Mucosa of gallbladder (tissue), 1 donor: ENCODE measurements around the gene DCAF12. TPM values are rescaled to one million over a fixed set of nuclear protein-coding genes. Genes with fewer than 3 reads are reported as not detected.
"Not testable (repeated sequence)": the region's sequence is repeated elsewhere in the genome, so short reads cannot be mapped to it uniquely, and the experiment has no call there.

Experiments
- DNase-seq: peaks from one replicate; pipeline ENCODE4 v3.0.0-alpha.2; 2020; ENCODE audit warnings: low spot score
- total RNA-seq: library from RNA; stranded (reverse); gene quantifications from one replicate; pipeline ENCODE4 v1.2.1, GENCODE V29; 2021
- donor health status: DM: no; HTN: no; CAD: no.

DCAF12 gene
- total RNA-seq, result 33.7 TPM

DNA sequence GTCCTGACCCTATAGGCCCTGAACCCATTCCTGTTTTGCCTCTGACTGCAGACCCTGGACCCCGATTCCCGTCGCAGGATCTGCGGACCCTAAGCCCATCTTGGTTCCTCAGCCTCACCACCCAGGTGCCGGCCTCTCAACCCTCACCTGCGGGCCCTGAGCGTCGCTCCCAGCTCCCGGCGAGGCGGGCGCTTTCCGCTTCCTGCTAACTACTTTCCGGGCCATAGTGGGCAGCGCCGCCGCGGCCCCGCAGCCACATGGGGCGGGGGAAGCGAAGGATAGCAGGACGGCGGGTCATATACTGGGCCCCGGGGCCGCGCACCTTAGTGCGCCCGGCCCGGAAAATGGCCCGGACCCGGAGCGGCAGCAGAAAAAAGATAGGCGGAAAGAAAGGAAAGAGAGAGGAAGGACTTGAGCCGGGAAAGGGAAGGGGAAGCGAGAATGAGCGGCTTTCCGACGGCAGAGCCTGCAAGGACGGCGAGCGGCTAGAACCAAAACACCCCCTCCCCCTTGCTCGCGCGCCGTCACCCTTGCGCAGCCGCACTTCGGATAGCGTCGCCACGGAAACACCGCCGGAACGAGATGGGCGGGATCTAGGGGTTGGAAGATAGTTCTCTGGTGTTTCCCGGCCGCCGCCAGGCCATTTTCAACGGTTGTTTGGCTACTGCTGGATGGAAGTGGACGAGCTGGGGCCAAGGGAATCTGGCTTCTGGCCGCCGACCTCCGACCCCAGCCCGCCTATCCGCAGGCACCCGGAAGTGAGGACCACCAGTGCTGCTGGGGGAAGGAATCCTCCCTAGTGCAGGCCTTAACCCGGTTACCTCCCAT is at the start of gene DCAF12:
Gene DCAF12 (minus strand): TSS at position 492 of the 828 bp plus-strand sequence. CDS start 267 bp downstream, at position 225.
- DNase-seq, result peak; percentile 91

DNA sequence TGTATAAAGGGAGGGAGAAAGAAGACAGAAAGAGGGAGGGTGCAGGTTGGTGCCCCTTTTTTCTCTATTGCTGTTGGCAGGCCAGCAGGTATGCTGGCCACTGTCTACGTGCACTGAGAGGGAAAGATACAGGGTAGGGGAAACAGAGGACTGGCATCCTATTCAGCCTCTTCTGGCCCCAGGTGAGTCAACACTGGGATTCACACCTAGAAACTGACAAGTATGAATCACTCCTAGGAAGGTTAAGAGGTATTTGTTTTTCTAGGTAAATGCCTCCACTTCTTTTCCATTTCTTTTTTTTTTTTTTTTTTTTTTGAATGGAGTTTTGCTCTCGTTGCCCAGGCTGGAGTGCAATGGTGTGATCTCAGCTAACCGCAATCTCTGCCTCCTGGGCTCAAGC is 49.6 kb upstream of the DCAF12 start:
- DNase-seq, result no peak

DNA sequence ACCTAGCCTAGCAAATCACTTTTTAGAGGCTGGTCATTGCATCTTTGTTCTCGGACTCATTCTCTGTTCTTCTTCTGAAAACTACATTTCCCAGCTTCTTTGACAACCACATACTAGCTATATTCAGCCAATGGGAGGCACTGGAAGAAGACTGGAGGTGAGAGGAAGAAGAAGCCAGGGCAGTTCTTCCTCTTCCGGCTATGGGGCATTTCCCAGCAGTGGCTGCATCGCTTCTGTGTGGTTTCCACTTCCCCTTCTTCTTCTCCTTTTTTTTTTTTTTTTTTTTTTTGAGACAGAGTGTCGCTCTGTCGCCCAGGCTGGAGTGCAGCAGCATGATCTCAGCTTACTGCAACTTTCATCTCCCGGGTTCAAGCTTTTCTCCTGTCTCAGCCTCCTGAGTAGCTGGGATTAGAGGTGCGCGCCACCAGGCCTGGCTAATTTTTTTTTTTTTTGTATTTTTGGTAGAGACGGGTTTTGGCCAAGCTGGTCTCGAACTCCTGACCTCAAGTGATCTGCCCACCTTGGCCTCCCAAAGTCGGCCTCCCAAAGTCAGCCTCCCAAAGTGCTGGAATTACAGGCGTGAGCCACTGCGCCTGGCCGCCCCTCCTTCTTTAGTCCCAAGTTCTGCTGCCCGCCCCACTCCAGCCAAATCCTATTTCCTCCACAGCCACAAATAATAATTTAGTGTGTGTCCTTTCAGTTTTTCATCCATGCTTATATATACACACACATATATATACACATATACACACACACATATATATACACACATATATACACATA is 45.4 kb upstream of the DCAF12 start:
- no peak for DNase-seq

DNA sequence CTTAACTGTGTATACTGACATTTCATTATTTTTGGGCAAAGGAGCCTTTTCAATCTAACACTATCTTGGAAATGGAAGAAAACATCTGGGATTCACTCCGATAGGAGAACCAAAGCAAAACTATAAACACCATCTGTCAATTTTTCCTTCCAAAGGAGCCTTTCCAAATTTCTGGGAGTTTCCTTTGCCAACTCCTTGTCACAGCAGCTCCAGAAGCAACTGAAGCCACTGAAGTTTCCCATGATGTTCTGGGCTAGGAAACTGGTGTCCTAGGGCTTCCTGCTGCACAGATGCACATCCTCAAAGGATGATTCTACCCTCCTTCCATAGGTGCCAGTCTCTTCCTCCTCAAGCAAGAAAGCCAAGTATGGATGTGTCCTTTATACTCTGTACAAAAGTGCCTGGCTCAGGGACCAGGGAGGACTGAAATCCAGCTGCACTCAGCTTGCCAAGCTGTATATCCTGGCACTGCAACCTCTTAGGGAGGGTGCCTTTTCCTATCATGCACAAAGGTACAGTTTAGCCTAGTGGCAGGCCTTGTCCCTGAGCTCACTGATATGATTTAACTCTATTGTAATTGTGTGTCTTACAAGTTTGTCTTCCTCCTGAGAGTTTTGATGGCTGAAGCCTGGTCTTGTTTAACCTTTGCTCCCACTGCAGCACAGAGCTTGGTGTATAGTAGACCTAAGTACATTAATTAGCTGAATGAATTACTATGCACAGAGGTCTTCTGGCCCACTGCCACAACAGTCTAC is 43.9 kb upstream of the DCAF12 start:
- no peak for DNase-seq

DNA sequence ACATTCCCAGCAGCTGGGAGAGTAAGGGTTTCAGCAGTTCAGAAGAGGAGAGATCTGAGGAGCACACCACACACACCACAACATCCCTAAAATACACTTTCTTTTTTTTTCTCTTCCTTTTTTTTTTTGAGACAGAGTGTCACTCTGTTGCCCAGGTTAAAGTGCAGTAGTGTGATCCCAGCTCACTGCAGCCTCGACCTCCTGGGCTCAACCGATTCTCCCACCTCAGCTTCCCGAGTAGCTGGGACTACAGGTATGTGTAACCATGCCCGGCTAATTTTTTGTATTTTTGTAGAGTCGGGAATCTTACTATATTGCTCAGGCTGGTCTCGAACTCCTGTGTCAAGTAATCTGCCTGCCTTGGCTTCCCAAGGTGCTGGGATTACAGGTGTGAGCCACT is 42.6 kb upstream of the DCAF12 start:
- DNase-seq, result no peak

DNA sequence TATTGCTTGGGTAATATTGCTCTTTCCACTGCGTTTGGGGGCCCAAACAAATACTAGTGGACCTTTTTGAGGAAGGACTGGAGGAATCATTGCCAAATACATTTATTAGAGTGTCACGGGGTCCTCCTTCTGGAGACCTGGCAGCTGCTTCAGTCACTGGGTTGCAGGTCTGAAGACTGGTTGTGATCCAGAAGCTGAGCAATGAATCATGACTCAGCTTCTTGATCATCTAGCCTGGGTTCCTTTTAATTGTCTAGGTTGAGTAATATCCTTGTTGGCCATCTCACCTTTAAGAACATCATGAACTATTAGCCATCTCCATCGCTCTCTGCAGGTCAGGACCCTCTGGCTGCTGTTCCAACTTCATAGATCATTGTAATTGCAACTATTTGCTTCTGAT is 36.9 kb upstream of the DCAF12 start:
- no peak for DNase-seq

DNA sequence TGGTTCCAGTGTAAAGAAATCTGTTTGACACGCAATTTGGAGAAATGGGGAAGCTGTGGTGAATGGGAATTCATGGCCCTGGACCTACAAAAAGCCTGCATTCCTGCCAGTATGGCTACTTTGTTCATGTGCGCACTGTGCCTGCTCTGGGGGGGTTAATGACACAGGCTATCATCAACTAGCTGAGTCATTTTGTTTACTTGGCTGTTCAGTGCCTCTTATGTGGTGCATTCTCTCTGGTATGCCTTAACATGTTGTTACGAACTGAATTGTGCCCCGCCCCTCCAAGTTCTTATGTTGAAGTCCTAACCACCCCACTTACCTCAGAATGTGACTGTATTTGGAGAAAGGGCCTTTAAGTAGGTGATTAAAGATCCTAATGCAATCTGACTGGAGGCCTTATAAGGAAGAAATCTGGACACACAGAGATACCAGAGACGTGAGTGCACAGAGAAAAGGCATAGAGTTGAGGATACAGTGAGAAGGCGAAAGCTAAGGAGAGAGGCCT is 31.9 kb upstream of the DCAF12 start:
- DNase-seq, result no peak

DNA sequence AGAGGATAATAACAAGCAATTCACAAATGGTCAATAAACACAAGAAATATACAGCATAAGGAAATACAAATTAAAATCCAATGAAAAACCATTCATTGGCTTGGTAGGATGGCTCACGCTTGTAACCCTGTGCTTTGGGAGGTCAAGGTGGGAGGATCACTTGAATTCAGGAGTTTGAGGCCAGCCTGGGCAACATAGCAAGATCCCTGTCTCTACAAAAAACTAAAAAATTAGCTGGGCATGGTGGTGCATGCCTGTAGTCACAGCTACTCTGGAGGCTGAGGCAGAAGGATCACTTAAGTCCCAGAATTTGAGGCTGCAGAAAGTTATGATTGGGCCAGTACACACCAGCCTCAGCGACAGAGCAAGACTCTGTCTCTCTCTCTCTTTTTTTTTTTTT is 31.4 kb upstream of the DCAF12 start:
- DNase-seq, result no peak

DNA sequence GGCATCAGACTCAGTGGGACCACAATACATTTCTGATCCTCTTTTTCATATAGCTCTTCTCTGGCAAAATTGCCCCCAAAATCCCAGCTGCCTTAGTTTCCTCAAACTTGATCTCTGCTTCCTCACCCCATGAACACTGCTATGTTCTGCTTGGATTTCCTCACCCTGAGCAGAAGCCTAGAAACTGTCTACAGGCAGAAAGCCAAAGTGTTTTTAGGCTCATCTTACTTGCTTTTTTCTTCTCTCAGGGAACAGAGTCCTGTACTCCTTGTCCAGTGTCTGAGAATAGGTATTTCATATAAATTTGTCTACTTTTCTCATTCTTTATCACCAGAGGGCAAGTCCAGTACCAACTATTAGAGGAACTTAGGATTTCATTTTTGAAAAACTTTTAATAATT is 30.8 kb upstream of the DCAF12 start:
- DNase-seq, result no peak

DNA sequence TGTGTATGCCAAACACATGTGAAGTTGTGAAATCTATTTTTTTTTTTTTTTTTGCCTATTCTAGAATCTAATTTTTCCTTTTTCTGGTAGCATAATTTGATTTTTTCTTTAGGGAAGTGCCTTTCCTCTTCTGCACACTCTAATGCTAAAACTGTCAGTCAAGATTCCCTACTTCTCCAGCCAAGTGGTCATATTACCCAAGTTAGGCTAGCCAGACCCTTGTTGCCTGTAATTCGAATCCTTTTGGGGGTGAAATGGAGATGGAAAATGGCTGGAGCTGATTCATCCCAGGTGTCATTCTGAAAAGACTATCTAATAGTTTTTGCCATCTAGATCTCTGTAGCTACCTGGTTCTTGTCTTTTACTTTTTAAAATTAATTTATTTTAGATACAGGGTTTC is 27.6 kb upstream of the DCAF12 start:
- DNase-seq, result no peak

DNA sequence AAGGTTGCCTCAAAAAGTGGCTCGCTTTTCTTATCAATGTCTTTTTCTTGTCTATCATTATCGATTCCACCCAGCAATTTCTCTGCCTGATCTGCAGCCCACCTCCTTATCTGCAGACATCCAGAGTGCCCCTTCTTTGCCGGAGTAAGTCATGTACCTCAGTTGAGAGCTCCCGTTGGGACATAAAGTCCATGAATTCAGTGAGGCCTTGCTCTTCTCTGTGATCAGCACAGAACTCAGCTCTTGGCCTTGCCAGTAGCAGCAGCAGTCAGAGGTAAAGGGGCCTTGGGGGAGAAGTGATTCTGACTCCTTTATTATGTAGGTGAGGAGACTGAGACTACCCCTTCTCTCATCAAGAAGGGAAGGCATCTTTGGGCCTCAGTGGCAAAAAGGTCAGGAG is 24.9 kb upstream of the DCAF12 start:
- no peak for DNase-seq

DNA sequence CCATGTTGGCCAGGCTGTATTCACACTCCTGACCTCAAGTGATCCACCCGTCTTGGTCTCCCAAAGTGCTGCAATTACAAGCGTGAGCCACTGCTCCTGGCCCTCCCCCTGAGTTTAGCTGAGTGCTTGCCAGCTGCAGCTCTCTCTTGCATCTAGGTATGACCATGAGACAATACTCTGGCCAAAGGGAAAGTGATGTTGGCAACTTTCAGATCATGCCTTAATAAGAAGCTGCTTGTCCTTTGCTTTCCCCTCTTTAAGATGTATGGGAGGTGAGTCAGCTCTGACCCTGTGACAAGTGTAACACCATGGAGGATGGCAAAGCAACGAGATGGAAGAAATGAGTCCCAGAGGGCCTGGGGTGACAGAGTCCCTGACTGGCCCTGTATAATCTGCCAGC is 18.7 kb upstream of the DCAF12 start:
- DNase-seq, result no peak

DNA sequence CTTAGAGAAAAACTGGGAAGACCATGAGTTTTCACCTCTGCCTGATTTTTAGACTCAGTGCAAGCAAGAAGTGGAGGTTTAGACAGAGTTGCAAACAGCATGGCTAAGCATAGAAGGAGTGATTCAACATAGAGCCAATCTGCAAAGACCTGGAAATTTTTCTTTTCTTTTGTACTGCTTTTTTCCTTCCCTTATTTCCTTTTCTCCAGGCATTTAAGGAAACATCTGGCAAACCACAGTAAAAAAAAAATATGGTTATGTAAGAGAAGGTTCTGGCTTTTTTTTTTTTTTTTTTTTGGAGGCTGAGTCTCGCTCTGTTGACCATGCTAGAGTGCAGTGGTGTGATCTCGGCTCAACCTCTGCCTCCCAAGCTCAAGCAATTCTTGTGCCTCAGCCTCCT is 16.6 kb upstream of the DCAF12 start:
- DNase-seq, result no peak

DNA sequence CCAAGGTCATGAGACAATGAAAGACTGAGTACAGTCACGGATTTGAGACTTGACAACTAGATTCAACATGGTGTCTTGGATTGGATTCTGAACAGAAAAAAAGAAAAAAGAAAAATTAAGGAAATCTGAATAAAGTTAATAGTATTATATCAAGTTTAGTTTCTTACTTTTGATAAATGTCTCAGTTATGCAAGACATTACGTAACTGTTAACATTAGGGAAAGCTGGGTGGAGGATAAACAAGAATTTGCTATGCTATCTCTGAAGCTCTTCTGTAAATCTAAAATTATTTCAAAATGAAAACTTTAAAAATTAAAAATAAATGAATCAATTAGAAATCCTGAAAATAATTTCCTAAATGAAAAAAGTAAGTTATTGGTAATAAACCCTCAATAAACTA is 14.4 kb upstream of the DCAF12 start:
- DNase-seq, result no peak

DNA sequence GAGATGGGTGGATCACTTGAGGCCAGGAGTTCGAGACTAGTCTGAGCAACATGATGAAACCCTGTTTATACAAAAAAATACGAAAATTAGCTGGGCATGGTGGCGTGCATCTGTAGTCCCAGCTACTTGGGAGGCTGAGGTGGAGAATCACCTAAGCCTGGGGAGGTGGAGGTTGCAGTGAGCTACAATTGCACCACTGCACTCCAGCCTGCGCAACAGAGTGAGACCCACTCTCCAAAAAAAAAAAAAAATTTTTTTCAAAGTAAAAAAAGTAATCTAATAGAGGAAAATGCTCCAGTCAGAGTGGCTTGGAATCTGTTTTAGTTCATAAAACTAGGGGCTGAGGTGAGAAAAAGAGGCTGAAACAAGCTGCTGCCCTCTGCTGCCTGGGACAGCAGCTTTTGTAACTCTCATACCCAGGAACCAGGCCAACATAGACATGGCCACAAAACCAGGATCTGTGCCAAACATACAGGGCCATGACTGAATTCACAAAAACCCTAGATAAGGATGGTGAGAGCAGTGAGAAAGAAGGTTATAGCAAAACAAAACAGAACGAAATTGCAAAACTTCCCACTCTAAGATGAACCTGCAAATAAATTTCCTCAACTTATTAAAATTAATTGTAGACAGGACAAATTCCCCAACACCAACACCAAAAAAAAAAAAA is 13.1 kb upstream of the DCAF12 start:
- DNase-seq, result peak; percentile 80

DNA sequence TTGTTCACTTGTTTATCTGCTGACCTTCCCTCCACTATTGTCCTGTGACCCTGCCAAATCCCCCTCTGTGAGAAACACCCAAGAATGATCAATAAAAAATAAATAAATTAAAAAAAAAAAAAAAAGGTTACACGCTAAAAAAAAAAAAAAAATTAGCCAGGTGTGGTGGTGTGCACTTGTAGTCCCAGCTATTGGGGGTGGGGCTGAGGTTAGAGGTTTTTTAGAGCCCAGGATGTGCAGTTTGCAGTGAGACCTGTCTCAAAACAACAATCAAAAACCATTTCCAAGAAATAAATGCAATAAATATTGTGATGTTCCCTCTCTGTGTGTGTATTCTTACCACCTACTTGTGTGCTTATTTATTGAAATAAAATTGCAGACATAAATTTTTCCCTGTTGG is 12.1 kb upstream of the DCAF12 start:
- not testable (repeated sequence) for DNase-seq

DNA sequence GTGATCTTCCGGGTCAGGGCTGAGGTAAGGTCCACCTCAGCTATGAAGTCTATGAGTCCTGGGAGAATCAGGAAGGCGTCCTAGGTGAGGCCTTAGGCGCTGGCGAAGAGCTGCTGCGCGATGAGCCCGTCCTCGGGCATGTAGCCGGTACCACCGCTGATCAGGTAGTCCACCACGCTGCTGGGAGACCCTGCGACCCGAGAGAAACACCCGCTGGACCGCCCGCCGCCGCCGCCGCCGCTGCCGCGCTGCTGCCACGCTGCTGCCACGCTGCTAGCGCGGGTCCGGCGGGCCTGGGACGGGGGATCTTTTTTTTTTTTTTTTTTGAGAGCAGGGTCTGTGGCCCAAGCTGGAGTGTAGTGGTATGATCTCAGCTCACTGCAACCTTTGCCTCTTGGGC is 8.0 kb upstream of the DCAF12 start:
- no peak for DNase-seq

DNA sequence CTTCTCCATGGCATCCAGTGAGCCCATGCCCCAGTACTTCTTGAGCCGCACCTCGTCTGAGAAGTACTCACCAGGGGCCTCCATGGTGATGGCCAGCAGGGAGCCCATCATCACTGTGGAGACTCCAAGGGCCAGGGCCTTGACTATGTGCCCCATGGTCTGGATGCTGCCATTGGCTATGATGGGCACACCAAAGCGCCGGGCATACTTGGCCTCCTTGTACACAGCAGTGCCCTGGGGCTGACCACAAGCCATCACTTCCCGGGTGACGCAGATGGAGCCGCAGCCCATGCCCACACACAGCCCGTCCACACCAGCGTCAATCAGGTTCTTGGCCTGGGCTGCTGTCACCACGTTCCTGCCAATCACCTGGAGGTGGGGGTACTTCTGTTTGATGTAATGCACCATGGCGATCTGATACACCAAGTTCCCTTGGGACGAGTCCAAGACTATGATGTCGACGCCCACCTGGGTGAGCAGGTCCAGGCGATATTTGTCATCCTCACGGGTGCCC is 7.0 kb upstream of the DCAF12 start:
- DNase-seq, result no peak

DNA sequence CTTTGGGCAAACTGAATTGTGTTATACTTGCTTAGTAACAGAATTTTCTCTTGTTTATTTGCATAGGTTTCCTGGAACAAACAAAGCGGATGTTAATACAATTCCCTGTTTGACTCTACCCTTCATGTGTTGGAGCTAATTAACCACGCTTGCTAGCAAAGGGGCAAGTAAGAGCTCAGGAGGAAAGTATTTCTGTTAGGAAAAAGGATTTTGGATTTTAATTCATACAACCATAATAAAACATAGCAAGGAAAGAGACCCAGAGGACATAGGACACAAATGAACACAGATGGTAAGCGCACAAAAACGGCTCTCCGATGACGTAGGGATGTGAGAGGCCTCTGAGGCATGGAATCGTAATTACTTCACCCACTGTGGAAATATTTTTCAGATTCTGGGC is 5.1 kb upstream of the DCAF12 start:
- DNase-seq, result no peak

DNA sequence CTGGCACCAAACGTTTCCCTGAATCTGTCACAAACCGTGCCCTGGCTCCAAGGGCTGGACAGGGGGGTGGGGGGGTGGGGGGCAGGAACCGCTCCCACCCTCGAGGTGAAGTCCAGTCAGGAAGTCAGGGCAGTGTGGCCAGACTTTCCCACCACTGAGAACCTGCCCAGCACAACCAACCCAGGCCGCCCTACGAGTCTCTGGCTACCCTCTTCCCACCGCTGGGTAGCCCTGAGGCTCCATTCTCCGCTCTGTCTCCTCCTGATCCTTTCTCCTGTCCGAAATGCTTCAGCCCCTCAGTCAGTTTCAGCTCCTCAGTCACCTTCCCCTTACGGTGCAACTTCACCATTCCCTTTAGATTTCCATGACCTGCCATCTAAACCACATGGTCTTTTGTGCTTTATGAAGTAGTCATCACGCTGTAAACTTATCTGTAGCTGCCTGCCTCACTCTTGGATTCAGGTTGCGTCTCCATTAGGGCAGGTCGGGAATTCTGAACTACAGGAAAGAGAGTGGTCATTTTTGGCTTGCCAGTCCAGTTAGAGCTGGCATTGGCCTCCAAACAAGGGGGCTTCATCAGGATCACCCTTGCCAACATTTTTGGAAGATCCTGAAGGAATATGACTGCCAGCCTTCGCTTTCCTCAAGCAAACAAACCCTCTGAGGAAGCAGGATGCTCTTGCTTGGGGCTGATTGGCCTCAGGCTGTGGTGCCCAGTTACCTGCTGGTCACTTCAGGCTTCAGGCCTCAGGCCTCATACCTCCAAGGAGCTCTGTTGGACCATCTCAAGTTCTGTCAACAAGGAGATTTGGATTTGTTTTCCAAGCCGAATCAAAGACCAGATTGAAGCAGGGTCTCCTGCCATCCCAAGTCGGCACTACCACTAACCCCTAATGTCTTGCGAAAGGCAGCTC is 794 bp upstream of the DCAF12 start:
- no peak for DNase-seq
